B cell (primary cell): ENCODE data around the gene METTL5.

Experiments used
- EZH2 ChIP-seq: IDR thresholded peaks from 2 replicates; pipeline ENCODE4 v1.6.1; 2012; ENCODE audit warnings: borderline replicate concordance, low read depth, mild to moderate bottlenecking, moderate library complexity, low read length; ENCODE audit not compliant: insufficient read depth, poor library complexity, severe bottlenecking
- TF ChIP-seq, protein P1 (sequence below): fragments of 200-600 bp; IDR thresholded peaks from one replicate; pipeline ENCODE4 v1.8.0; 2022; ENCODE audit warnings: antibody characterized with exemption, mild to moderate bottlenecking

DNA sequence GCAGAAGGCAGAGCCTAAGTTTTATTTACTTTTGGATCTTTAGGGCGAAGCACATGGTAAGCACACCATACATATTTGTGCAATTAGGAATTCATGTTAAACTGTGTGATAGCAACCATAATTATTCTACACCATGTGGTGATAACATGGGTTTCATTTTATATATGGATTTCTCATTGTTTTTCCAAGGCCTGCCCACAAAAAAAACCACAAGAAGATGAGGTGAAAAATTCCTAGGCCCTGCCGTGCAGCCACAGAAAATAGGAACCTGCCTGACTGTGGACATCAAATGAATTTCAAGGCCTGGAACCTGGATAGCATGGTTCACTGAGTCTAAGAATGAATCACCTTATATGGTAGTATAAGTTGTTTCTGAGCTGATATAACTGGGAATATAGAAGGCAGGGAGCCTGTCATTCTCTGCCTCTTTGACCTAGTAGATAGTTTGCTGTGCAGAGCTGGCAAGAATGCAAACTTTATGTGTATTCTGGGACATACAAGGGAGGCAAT is 48.4 kb downstream of the METTL5 start:
- TF ChIP-seq, protein P1, sequence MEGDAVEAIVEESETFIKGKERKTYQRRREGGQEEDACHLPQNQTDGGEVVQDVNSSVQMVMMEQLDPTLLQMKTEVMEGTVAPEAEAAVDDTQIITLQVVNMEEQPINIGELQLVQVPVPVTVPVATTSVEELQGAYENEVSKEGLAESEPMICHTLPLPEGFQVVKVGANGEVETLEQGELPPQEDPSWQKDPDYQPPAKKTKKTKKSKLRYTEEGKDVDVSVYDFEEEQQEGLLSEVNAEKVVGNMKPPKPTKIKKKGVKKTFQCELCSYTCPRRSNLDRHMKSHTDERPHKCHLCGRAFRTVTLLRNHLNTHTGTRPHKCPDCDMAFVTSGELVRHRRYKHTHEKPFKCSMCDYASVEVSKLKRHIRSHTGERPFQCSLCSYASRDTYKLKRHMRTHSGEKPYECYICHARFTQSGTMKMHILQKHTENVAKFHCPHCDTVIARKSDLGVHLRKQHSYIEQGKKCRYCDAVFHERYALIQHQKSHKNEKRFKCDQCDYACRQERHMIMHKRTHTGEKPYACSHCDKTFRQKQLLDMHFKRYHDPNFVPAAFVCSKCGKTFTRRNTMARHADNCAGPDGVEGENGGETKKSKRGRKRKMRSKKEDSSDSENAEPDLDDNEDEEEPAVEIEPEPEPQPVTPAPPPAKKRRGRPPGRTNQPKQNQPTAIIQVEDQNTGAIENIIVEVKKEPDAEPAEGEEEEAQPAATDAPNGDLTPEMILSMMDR: no peak
- no peak for TF ChIP-seq EZH2
